NOMO-1 treated with dmso at 0.1 percent for 144 hours (cell line): Measurements from ENCODE around the gene DLGAP5.

Source experiments
- DNase-seq: peaks from one replicate; lab custom pipeline; 2025; ENCODE audit not compliant: unreplicated experiment; lab: John Stamatoyannopoulos, UW

DLGAP5 gene

GRCh38 chr14:55188686-55189295, 2.6 kb downstream of the DLGAP5 start:
- no peak for DNase-seq

GRCh38 chr14:55180434-55180833, 11.0 kb downstream of the DLGAP5 start:
- DNase-seq: no peak

GRCh38 chr14:55180006-55180405, 11.4 kb downstream of the DLGAP5 start:
- no peak for DNase-seq

GRCh38 chr14:55170526-55170925, 20.9 kb downstream of the DLGAP5 start:
- DNase-seq: no peak

- DNase-seq: no peak
These were observed 30.4 kb downstream of the DLGAP5 start for GRCh38 chr14:55160989-55161388.

GRCh38 chr14:55158412-55158811, 33.0 kb downstream of the DLGAP5 start:
- DNase-seq: no peak

- DNase-seq: no peak
These were observed 34.3 kb downstream of the DLGAP5 start for GRCh38 chr14:55157080-55157479.

GRCh38 chr14:55153951-55154350, 37.4 kb downstream of the DLGAP5 start:
- DNase-seq: no peak

- no peak for DNase-seq
These were observed 39.2 kb downstream of the DLGAP5 start for GRCh38 chr14:55152052-55152753.

GRCh38 chr14:55151601-55152000, 39.8 kb downstream of the DLGAP5 start:
- no peak for DNase-seq

- no peak for DNase-seq
These were observed 45.0 kb downstream of the DLGAP5 start for GRCh38 chr14:55146425-55146824.

- DNase-seq: no peak
These were observed 48.9 kb downstream of the DLGAP5 start for GRCh38 chr14:55142466-55142865.

- DNase-seq: no peak
These were observed 49.6 kb downstream of the DLGAP5 start for GRCh38 chr14:55141825-55142224.

- DNase-seq: no peak
These were observed 51.5 kb downstream of the DLGAP5 start for GRCh38 chr14:55139696-55140509.

GRCh38 chr14:55139141-55139540, 52.2 kb downstream of the DLGAP5 start:
- DNase-seq: no peak

GRCh38 chr14:55138091-55138490, 53.3 kb downstream of the DLGAP5 start:
- DNase-seq: no peak

- no peak for DNase-seq
These were observed 54.2 kb downstream of the DLGAP5 start for GRCh38 chr14:55136885-55137786.

GRCh38 chr14:55136241-55136640, 55.1 kb downstream of the DLGAP5 start:
- DNase-seq: no peak

- no peak for DNase-seq
These were observed 58.0 kb downstream of the DLGAP5 start for GRCh38 chr14:55133416-55133815.

GRCh38 chr14:55131370-55132137, 59.8 kb downstream of the DLGAP5 start:
- peak; percentile 27 for DNase-seq
